HG02571 (cell line): ENCODE measurements around the gene EFCAB14.
"Not testable (repeated sequence)": the region's sequence is repeated elsewhere in the genome, so short reads cannot be mapped to it uniquely, and the experiment has no call there.

Source experiments
- ATAC-seq: cut with Tn5 transposase; IDR thresholded peaks from one replicate; pipeline ENCODE4 v1.9.1; 2021; ENCODE audit warnings: mild to moderate bottlenecking, moderate library complexity; ENCODE audit not compliant: unreplicated experiment

EFCAB14 gene, protein sequence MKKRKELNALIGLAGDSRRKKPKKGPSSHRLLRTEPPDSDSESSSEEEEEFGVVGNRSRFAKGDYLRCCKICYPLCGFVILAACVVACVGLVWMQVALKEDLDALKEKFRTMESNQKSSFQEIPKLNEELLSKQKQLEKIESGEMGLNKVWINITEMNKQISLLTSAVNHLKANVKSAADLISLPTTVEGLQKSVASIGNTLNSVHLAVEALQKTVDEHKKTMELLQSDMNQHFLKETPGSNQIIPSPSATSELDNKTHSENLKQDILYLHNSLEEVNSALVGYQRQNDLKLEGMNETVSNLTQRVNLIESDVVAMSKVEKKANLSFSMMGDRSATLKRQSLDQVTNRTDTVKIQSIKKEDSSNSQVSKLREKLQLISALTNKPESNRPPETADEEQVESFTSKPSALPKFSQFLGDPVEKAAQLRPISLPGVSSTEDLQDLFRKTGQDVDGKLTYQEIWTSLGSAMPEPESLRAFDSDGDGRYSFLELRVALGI

GRCh38 chr1:46718727-46719622 lies at the start of gene EFCAB14:
Gene EFCAB14, minus strand, starts transcription at chr1:46719114. Its CDS starts 1,027 bp downstream, at chr1:46718087.
- peak; percentile 97 for ATAC-seq

DNA sequence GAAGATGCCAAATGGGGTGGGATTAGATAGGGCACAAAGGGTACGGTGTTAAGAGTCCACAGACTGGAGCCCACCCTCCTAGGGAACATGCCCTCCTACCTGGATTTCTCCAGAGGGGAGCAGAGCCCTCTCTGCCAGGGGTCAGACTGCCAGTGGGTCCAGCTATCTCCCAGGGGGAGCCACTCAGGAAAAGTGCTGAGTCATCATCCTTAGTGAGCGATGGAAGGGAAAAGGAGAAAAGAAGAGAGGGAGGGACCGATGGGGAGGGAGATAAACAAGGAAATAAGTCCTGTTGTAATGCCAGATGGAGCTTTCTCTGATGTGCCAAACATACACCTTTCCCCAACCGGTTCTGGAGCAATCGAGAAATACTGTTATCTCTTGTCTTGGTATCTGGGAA lies 49.5 kb upstream of the EFCAB14 start:
- no peak for ATAC-seq

GRCh38 chr1:46767649-46768282 lies 48.9 kb upstream of the EFCAB14 start:
- ATAC-seq = no peak

- no peak for ATAC-seq
These were observed 45.5 kb upstream of the EFCAB14 start for GRCh38 chr1:46764402-46764801.

DNA sequence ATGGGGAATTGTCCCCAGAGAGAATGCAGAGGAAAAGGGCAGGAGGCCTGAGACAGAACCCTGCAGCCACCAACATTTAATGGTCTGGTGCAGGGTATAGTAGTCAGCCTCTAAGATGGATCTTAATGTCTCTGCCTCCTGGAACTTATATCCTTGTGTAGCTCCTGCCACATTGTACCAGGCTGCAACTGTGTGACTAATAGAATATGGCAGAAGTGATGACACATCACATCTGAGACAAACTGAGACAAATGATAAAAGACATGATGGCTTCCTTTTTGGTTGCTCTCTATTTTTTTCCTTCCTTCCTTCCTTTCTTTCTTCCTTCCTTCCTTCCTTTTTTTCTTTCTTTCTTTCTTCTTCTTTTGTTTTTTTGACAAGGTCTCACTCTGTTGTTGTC lies 42.8 kb upstream of the EFCAB14 start:
- no peak for ATAC-seq

DNA sequence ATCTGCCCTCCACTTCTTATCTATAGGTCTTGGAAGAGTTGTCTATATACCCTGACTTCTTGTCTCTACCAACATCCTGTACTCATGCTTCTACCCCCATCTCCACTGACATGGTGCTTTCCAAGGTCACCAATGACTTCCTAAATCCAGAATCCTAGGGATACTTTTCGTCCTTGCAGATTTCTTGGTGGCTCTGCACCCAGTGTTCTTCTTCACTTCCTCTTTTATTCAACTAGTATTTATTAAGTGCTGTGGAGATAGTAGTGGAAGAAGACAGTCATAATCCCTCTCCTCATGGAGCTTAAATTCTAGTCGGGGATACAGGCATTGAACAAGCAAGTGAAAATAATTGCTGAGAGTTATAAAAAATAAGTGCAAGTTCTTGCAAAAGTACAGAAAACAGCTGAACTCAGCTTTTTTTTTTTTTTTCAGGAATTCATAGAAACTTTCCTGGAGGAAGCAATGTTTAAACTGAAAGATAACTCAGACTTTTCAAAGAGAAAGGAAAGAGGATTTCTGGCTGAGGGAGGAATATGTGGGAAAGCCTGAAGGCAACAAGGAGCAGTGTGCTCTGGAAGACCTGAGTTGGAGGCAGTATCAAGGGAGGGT lies 41.7 kb upstream of the EFCAB14 start:
- no peak for ATAC-seq

- no peak for ATAC-seq
These were observed 39.1 kb upstream of the EFCAB14 start for GRCh38 chr1:46757956-46758528.

GRCh38 chr1:46757247-46757955 lies 38.5 kb upstream of the EFCAB14 start:
- no peak for ATAC-seq

DNA sequence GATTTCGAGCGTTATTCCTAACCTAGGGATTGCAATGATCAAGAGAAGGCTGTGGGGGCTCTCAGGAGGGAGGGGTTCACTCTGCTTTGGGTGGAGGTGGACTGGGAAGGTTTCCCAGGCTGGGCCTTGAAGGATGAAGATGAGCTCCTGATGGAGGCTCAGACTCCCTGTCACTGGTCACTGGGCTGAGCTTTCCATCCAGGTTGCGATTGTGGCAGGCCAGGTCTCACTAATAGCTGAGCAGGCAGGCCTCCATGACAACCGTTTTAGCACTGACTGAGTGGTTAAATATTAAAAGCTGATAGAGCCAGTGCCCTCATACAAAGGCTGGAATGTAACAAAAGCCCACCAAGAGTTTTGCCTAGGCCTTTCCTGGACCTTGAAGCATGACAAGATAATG lies 36.2 kb upstream of the EFCAB14 start:
- no peak for ATAC-seq

DNA sequence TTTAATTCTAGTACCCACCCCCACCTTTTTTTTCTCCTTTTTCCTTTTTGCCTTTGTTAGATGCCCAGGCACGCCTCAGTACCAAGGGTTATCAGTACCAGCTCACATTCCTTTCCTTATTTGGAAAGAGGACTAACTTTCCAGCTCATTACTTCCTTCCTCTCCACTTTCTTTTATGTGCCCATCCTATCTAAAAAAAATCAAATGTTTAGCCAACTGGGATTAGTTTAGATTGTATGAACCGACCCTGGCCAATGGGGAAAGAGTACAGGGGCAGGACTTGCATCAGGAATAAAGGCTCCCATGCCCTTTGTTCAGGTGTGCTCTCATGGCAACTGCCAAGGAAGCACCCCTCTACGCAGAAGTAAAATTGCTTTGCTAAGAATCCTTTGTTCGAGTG lies 35.8 kb upstream of the EFCAB14 start:
- ATAC-seq = not testable (repeated sequence)

DNA sequence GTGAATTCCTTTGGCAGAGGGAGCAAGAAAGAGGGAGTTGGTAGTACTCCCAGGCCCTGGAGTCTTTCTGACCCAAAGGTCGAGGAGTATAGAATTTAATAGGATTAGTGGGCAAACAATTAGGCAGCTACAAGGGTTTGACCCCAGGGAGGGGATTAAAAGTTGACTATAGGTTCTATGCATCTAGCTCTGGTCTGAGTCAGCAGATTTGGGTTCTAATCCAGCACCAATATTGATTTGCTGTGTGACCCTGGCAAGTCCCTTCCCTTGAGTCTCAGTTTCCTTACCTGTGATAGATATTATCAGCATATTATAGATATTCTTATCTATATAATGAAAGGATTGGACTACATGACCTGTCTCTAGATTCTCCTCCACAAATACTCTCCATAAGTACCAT lies 35.1 kb upstream of the EFCAB14 start:
- ATAC-seq = no peak

- no peak for ATAC-seq
These were observed 31.0 kb upstream of the EFCAB14 start for GRCh38 chr1:46749921-46750404.

DNA sequence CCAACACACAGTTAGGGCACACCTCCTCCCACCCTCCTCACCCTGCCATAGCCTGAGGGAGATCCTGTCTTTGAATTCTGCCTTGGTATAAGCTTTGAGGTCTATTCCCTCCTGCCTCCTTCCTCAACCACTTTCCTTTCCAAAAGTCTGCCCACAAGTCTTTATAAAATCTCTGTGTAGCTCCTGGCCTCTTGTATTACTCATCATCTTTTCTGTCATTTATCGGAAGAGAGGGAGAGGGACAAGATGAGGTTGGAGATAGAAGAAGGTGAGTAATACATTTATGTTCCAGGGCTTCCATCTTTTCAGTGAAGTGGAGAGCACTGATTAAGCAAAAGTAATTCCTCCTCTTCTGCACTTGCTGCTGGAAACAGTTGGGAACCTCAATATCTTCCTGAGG lies 30.5 kb upstream of the EFCAB14 start:
- no peak for ATAC-seq

GRCh38 chr1:46747683-46748288 lies 28.9 kb upstream of the EFCAB14 start:
- no peak for ATAC-seq

DNA sequence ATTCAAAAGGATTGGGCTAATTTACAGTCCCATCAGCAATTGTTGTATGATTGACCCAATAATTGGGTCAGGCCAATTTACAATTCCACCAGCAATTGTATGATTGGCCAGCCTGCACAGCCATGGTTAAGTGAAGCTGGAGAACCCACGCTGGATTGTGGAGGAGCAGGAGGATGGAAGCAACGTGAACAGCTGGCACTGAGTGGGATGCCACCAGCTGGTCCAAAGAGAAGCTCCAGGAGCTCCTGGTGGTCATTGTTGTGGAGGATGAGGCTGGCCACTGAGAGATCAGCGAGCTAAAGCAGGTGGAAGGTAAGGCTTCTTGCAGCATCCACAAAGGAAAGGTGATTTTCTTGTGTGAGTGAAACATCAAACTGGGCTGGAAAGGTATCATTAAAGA lies 23.2 kb upstream of the EFCAB14 start:
- ATAC-seq = no peak

GRCh38 chr1:46735708-46736324 lies 16.9 kb upstream of the EFCAB14 start:
- ATAC-seq = no peak

DNA sequence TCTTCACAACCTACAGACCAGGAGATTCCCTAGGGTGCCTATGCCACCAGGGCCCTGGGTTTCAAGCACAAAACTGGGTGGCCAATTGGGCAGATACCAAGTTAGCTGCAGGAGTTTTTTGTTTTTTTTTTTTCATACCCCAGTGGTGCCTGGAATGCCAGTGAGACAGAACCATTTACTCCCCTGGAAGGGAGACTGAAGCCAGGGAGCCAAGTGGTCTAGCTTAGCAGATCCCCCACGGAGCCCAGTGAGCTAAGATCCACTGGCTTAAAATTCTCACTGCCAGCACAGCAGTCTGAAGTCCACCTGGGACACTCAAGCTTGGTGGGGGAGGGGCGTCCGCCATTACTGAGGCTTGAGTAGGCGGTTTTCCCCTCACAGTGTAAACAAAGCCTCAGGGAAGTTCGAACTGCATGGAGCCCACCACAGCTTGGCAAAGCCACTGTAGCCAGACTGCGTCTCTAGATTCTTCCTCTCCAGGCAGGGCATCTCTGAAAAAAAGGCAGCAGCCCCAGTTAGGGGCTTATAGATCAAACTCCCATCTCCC lies 9.5 kb upstream of the EFCAB14 start:
- ATAC-seq = not testable (repeated sequence)

GRCh38 chr1:46725736-46726108 lies 6.8 kb upstream of the EFCAB14 start:
- no peak for ATAC-seq
